LoVo (cell line): ENCODE data around the gene SRSF7.
"Not testable (repeated sequence)": the region's sequence is repeated elsewhere in the genome, so short reads cannot be mapped to it uniquely, and the experiment has no call there.

Experiments used
- DNase-seq: peaks from one replicate; pipeline ENCODE4 v3.0.0-alpha.2; 2016; ENCODE audit warnings: low spot score

Gene SRSF7

GRCh38 chr2:38731684-38732221 is 19.4 kb downstream of the SRSF7 start:
- DNase-seq, result no peak

- no peak for DNase-seq
Measured at GRCh38 chr2:38731090-38731489, 20.1 kb downstream of the SRSF7 start.

GRCh38 chr2:38728694-38729093 is 22.5 kb downstream of the SRSF7 start:
- no peak for DNase-seq

GRCh38 chr2:38727661-38728060 is 23.5 kb downstream of the SRSF7 start:
- DNase-seq, result no peak

- no peak for DNase-seq
Measured at GRCh38 chr2:38723173-38723572, 28.0 kb downstream of the SRSF7 start.

- no peak for DNase-seq
Measured at GRCh38 chr2:38722271-38723061, 28.7 kb downstream of the SRSF7 start.

GRCh38 chr2:38720613-38721241 is 30.4 kb downstream of the SRSF7 start:
- peak; percentile 64 for DNase-seq

GRCh38 chr2:38719706-38720105 is 31.5 kb downstream of the SRSF7 start:
- DNase-seq, result no peak

- no peak for DNase-seq
Measured at GRCh38 chr2:38718601-38719000, 32.6 kb downstream of the SRSF7 start.

GRCh38 chr2:38716185-38716584 is 35.0 kb downstream of the SRSF7 start:
- DNase-seq, result no peak

- DNase-seq, result not testable (repeated sequence)
Measured at GRCh38 chr2:38714941-38715340, 36.2 kb downstream of the SRSF7 start.

- DNase-seq, result no peak
Measured at GRCh38 chr2:38713338-38713737, 37.8 kb downstream of the SRSF7 start.

- DNase-seq, result no peak
Measured at GRCh38 chr2:38712871-38713270, 38.3 kb downstream of the SRSF7 start.

- no peak for DNase-seq
Measured at GRCh38 chr2:38712413-38712812, 38.7 kb downstream of the SRSF7 start.

- no peak for DNase-seq
Measured at GRCh38 chr2:38711558-38711957, 39.6 kb downstream of the SRSF7 start.

GRCh38 chr2:38709567-38710194 is 41.5 kb downstream of the SRSF7 start:
- DNase-seq, result no peak

GRCh38 chr2:38708900-38709566 is 42.1 kb downstream of the SRSF7 start:
- DNase-seq, result no peak

GRCh38 chr2:38708491-38708890 is 42.7 kb downstream of the SRSF7 start:
- DNase-seq, result not testable (repeated sequence)

- no peak for DNase-seq
Measured at GRCh38 chr2:38706846-38707345, 44.3 kb downstream of the SRSF7 start.

- no peak for DNase-seq
Measured at GRCh38 chr2:38704664-38705063, 46.5 kb downstream of the SRSF7 start.

GRCh38 chr2:38703336-38703735 is 47.8 kb downstream of the SRSF7 start:
- not testable (repeated sequence) for DNase-seq

- DNase-seq, result no peak
Measured at GRCh38 chr2:38702413-38702812, 48.7 kb downstream of the SRSF7 start.
